Measurements from ENCODE around the gene ZNF397. TPM values are rescaled to one million over a fixed set of nuclear protein-coding genes. Genes with fewer than 3 reads are reported as not detected.

ZNF397 gene
- total RNA-seq, 1 experiment from 2014 or later: 35.3 TPM

DNA sequence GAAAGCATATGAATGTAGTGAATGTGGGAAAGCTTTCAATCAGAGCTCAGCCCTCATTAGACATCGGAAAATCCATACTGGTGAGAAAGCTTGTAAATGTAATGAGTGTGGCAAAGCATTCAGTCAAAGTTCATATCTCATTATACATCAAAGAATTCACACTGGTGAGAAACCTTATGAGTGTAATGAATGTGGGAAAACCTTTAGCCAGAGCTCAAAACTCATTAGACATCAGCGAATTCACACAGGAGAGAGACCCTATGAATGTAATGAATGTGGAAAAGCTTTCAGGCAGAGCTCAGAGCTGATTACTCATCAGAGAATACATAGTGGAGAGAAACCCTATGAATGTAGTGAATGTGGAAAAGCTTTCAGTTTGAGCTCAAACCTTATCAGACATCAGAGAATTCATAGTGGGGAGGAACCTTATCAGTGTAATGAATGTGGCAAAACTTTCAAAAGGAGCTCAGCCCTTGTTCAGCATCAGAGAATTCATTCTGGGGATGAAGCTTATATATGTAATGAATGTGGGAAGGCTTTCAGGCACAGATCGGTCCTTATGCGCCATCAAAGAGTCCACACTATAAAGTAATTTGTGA, 5.0 kb downstream of the ZNF397 start:
- H4K91ac ChIP-seq (ENCODE audit: insufficient read length, low read depth, low read length): no peak overlapping the region
- peaks cover 4 to 11% of the 10 kb centered on the region in 2 experiments for H3K4me1 Mint-ChIP-seq
- WGBS (ENCODE audit: extremely low coverage, insufficient read length, low lambda C conversion rate): no CpG with 5 or more reads among the region's 4 CpGs
- no peak overlapping the region for H3K4me2 ChIP-seq (ENCODE audit: insufficient read depth, insufficient read length, low read length)
- TF ChIP-seq, protein P1, sequence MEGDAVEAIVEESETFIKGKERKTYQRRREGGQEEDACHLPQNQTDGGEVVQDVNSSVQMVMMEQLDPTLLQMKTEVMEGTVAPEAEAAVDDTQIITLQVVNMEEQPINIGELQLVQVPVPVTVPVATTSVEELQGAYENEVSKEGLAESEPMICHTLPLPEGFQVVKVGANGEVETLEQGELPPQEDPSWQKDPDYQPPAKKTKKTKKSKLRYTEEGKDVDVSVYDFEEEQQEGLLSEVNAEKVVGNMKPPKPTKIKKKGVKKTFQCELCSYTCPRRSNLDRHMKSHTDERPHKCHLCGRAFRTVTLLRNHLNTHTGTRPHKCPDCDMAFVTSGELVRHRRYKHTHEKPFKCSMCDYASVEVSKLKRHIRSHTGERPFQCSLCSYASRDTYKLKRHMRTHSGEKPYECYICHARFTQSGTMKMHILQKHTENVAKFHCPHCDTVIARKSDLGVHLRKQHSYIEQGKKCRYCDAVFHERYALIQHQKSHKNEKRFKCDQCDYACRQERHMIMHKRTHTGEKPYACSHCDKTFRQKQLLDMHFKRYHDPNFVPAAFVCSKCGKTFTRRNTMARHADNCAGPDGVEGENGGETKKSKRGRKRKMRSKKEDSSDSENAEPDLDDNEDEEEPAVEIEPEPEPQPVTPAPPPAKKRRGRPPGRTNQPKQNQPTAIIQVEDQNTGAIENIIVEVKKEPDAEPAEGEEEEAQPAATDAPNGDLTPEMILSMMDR (conservative IDR thresholded peaks at IDR 0.05): no peak
- H4K5ac ChIP-seq (ENCODE audit: insufficient read length, low read depth, low read length): no peak overlapping the region
- no peak overlapping the region for H3K27ac ChIP-seq (ENCODE audit: insufficient read length, low read depth, low read length)
- H2BK20ac ChIP-seq (ENCODE audit: low read depth, low read length, poor library complexity, severe bottlenecking): no peak overlapping the region
- no peaks in the 10 kb centered on the region for H3K23me2 ChIP-seq (ENCODE audit: insufficient read length, low read depth, low read length, poor library complexity, severe bottlenecking)
- H2AFZ ChIP-seq (ENCODE audit: low read length): no peak overlapping the region
- no peak for DNase-seq
- H3K27me3 Mint-ChIP-seq (ENCODE audit: low read depth): no peaks in the 10 kb centered on the region
- H3K79me2 ChIP-seq (ENCODE audit: insufficient read depth, low read length): peaks cover 4% of the 10 kb centered on the region; the same call in 1 of the 2 replicates
- H3K79me1 ChIP-seq (ENCODE audit: insufficient read depth, low read depth, low read length, poor library complexity, severe bottlenecking): peaks cover 3% of the 10 kb centered on the region
- no peaks in the 10 kb centered on the region; a peak in 1 of 5 replicates for H3K9me3 Mint-ChIP-seq
- no peaks in the 10 kb centered on the region for H3K4me1 ChIP-seq (ENCODE audit: insufficient read depth, low read length)
- H3K18ac ChIP-seq (ENCODE audit: insufficient read length, low read depth, low read length): no peak overlapping the region
- H2BK120ac ChIP-seq (ENCODE audit: low read depth, low read length, poor library complexity, severe bottlenecking): no peak overlapping the region
- no peak overlapping the region for H4K8ac ChIP-seq (replicated peaks; ENCODE audit: insufficient read length, low read depth, low read length)
- no peak overlapping the region for H3K4ac ChIP-seq (ENCODE audit: low read depth, low read length)
- H3K9me3 ChIP-seq (ENCODE audit: control insufficient read depth, low read depth, low read length): no peaks in the 10 kb centered on the region
- H2AK5ac ChIP-seq (ENCODE audit: insufficient read length, low read length): no peak overlapping the region
- H3K4me3 Mint-ChIP-seq: no peak overlapping the region
- H3K27me3 ChIP-seq (ENCODE audit: insufficient read depth, low read length): no peaks in the 10 kb centered on the region
- no peak overlapping the region for H3K56ac ChIP-seq (ENCODE audit: insufficient read length, low read depth, low read length)
- no peaks in the 10 kb centered on the region for H4K20me1 ChIP-seq (ENCODE audit: control insufficient read depth, insufficient read depth, insufficient read length)
- H3T11ph ChIP-seq (ENCODE audit: low read length): no peak overlapping the region
- H3K14ac ChIP-seq (ENCODE audit: insufficient read depth, low read length): no peak overlapping the region
- H2BK5ac ChIP-seq (ENCODE audit: insufficient read length, low read length): no peak overlapping the region
- H3K36me3 Mint-ChIP-seq (ENCODE audit: insufficient read depth in 1 of 3, low read depth in 3 of 3): peaks cover 67 to 81% (median 78%) of the 10 kb centered on the region in 3 experiments
- no peak overlapping the region for H3K27ac Mint-ChIP-seq
- no peak overlapping the region for H3K9ac ChIP-seq (ENCODE audit: extremely low read depth, insufficient read length, low read length)
- no peak overlapping the region for H2BK15ac ChIP-seq (ENCODE audit: low read depth, low read length)
- no peak overlapping the region for H3K23ac ChIP-seq (ENCODE audit: insufficient read length, low read depth, low read length)
- H2BK12ac ChIP-seq (ENCODE audit: insufficient read length, low read depth, low read length): no peak overlapping the region

Data from H9 (cell line).